GM19468 (cell line): ENCODE results near the gene C1orf74.
A peak's percentile ranks its signal among the peaks of the same experiment; 100 is the strongest.

Experiments
- ATAC-seq: cut with Tn5 transposase; IDR thresholded peaks from one replicate; pipeline ENCODE4 v1.9.1; 2021; ENCODE audit warnings: mild to moderate bottlenecking, moderate library complexity, moderate number of reproducible peaks; ENCODE audit not compliant: unreplicated experiment; ENCODE audit errors: extremely low read depth

C1orf74 gene

DNA sequence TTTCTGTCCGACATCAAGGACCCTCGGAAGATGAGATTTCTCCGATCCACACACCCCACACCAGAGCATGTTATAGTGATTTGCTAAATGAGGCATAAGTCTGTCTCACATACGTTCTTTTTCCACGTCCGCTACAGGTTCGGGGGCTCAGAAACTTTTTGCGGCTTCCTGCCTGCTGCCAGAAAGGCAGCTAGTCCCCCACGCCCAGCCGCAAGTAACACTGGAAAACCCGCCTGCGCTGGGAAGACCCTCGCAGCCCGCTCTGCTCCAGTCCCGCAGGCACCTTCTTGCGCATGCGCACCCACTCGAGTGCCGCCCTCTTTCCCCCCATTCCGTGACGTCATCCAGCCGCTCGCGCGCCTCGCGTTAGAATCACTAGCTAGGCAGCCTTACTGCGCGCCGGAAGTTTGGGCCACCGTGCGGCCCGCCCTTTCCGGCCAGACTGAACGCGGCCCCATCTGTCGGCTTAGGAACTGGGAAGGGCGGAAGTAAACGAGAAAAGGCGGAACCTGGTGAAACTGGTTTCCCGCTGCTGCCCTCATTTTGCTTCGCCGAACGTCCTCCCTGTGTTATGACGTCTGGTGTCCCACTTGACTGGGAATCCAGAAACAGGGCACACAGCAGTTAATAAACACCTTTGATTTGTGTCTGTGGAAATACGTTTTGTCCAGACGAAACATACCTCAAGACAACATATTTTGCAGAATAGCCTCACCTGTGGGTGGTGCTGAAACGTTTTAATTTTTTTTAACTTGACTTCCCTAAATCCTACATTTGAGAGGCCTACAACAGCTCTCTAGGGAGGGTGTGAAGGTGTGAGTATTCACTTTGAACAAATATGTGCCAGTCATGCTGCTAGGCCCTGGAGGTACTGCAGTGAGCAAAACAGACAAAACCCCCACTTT lies at the start of gene C1orf74:
C1orf74 (minus strand) TSS at position 295 of the 905 bp plus-strand sequence. CDS start 925 bp downstream, outside the sequence.
- ATAC-seq: peak; percentile 94

DNA sequence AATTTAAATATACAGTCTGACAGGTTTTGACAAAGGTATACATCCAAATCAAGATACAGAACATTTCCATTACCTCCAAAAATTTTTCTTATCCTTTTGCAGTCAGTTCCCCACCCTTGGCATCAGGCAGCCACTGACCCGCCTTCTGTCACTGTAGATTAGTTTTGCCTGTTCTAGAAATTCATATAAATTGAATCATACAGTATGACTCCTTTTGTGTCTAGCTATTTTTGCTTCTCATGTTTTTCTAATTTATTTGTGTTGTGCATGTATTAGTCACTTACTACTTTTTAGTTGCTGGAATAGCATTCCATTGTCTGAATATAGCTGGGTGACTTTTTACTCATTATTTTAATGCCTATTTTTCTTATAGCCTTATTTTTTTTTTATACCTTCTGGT lies 47.3 kb upstream of the C1orf74 start:
- ATAC-seq: no peak

GRCh38 chr1:209830722-209831121 lies 46.4 kb upstream of the C1orf74 start:
- ATAC-seq: no peak

GRCh38 chr1:209829716-209830115 lies 45.4 kb upstream of the C1orf74 start:
- no peak for ATAC-seq

DNA sequence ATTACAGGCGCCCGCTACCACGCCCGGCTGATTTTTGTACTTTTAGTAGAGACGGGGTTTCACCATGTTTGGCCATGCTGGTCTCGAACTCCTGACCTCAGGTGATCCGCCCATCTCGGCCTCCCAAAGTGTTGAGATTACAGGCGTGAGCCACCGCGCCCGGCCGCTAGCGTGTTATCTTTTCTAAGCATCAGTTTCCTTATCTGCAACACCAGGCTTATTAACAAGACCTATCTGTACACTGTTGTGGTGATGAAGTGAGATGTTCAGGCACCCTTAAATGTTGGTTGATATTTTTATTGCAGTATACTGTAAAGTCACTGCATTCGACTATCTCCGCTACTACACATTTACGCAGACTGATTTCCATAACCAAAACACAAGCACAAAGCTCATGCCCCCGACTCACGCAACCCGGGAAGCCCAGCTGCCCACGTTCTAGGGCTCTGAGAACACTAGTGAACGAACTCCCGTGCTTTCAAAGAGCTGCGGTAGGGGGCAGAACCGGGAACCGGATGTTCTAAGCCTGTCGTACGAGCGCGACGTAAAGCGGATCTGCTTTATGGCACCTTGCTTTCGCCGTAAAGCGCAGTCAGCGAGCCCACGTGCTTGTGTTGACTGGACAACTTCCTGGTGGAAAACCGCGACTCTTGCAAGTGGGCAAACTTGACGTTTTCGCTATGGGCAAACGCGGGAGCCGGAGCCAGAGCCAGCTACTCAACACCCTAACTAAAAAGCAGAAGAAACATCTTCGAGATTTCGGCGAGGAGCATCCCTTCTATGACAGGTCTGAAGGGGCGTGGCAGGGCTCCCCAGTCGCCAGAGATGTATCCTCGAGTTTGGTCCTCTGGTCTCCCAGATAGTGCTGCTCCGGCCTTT lies 43.3 kb upstream of the C1orf74 start, which contains the start of gene UTP25:
UTP25 (plus strand) TSS at position 589 of the 879 bp plus-strand sequence; CDS start at position 681, 92 bp downstream.
- ATAC-seq: peak; percentile 87

DNA sequence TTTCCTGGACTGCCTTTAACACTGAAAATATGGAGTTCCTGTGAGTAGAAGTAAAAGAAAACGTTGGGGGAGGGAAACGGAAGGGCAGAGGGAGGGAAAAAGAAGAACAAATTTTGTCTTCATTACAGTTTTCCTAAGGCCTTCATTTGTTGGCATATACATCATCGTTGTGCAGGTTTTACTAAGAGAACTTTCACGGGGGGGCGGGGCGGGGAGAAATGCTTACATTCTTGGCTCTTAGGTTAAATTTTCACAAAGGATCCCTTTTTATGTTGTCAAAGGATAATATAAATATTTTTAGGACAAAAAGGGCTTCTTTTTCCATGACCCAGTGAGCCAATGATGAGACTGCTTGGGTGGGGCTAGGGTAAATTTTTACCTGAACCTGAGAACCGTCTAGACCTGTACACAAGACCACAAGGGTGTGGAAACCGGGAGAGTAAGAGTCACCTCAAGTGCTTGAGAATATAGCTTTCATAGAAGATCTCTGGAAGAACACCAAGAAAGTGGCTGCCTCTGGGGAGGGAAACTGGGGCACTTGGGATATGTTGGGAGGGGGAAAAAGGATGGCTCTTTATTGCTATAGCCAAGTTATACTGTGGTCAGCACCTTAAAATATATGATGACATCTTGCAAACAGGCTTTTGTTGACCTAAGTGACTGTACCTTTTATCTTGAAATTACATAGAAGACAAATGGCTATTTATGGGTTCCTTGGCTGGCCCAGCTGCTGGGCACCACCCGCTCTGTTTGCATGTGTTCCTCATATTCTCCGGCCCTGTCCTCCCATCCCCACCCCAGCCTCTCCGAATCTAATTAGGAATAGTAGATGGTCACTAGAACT lies 41.5 kb upstream of the C1orf74 start:
- no peak for ATAC-seq

- no peak for ATAC-seq
These were observed 39.0 kb upstream of the C1orf74 start for GRCh38 chr1:209823143-209824041.

DNA sequence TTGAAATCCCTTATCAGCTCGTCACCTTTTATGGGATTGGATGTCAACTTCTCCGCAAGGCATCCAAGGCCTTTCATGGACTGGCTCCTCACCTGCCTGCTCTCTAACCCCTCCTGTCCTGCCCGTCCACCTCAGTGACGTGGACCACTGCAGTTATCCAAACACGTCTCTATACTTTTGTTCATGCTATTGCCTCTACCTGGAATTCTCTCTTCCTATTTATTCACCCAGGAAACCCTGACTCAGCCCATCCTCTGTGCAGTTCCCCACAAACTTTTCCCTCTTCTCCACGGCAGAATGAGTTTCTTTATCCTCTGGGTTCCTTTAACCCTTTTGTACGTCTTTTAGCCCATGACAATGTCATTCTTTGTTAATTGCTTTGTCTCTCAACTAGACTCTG lies 38.3 kb upstream of the C1orf74 start:
- ATAC-seq: no peak

- ATAC-seq: no peak
These were observed 36.6 kb upstream of the C1orf74 start for GRCh38 chr1:209820986-209821385.

GRCh38 chr1:209819058-209819457 lies 34.7 kb upstream of the C1orf74 start:
- ATAC-seq: no peak

DNA sequence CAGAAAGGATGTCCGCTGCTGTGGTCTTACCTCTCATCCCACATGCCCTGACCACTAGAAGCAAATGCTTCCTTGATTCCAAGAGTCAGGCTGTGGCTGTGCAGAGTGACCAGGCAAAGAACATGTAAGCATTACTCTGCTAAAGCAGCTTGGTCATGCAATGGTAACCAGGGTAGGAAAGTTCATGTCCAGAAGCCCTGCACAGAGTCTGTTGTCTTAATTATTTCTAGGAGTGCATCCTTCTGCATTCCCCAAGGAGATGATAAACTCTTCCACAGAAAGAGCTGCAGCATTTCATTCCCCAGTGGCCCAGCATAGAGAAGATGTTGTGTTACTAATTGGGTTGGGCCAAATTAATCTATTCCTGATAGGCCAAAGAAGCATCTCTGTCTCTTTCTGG lies 33.3 kb upstream of the C1orf74 start:
- no peak for ATAC-seq

DNA sequence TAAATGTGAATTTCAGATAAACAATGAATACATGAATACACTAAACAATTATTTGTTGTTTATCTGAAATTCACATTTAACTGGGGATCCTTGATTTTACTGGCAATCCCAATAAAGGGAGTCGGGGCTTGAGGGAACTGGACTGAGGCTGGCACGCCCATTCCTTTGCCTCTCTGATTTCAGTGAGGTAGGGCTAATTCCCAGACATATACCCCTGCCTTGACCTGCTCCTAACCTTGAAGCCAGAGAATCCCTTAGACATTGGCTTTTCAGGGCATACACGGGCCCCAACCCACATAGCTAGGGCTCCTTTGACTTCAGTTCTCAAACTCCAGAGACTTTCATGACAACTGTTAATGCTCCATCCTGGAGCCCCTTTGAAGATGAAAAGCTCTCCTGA lies 32.6 kb upstream of the C1orf74 start:
- ATAC-seq: no peak

DNA sequence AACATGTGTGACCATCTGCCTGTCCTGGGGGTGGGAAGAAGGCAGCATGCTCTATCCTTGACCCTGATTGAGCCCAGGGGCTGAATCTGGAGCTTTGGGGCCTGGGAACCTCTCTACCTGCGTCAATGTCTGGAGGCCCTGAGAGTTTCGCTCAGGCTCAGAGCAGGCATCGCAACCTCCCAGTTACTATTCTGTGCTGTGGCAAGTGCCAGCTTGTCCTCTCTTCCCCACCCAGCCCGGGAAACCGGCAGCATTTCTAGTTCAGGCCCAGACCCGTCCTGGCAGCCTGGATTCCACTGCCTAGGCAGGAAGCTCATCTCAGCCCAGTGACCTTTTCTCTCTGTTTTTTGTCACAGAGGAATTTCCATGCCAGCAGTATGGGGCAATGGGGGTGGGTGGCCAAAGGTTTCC lies 31.6 kb upstream of the C1orf74 start:
- ATAC-seq: no peak

GRCh38 chr1:209815490-209815889 lies 31.1 kb upstream of the C1orf74 start:
- no peak for ATAC-seq

DNA sequence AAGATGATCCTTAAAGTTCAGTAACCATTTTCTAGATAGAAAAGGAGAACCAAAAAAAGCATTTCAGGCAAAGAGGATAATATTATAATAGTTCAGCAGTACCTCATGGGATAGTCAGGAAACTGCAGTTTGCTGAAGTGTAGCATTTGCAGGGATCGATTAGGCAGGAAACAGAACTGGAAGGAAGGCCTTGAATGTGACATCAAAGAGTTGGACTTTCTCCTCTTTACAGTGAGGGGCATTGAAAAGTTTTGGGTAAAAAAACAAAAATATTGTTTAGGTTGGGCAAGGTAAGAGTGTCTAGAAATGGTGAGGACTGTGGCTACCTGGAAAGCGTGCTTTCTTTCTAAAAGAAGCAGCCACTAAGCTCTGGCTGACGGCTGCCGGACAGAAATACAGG lies 29.5 kb upstream of the C1orf74 start:
- no peak for ATAC-seq

- ATAC-seq: no peak
These were observed 26.4 kb upstream of the C1orf74 start for GRCh38 chr1:209810783-209811182.

- no peak for ATAC-seq
These were observed 25.3 kb upstream of the C1orf74 start for GRCh38 chr1:209809611-209810010.

DNA sequence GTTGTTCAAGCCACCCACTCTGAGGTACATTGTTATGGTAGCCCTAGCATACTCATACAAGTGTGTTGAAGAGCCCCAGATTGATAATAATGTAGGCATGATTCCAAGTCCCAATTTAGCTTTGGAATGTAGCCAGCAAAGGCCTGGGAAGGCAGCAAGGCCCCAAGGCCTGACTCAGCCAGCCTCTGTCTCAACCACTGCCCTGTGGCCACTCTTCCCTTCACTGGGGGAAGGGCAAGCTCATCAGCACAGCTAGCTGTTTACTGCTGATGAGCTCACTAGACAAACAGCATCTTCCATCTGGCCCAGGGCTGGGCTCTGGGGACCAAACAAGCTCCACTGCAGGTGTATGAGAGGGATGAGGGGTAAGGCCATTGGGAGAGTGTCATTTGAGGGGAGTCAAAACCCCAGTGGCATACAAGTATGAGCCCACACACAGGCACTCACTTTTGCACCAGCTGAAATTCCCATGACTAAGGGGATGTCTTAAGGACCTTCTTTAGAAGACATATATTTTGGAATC lies 23.8 kb upstream of the C1orf74 start:
- no peak for ATAC-seq

- no peak for ATAC-seq
These were observed 23.1 kb upstream of the C1orf74 start for GRCh38 chr1:209807509-209807908.
